Pons (tissue), 1 donor: ENCODE results near the gene SPATA31C1.
"Not testable (repeated sequence)": the region's sequence is repeated elsewhere in the genome, so short reads cannot be mapped to it uniquely, and the experiment has no call there.

Source experiments
- DNase-seq: peaks from one replicate; pipeline ENCODE4 v3.0.0-alpha.2; 2016; ENCODE audit warnings: low spot score

The SPATA31C1 gene

GRCh38 chr9:87917662-87918061, at the start of gene SPATA31C1:
Gene SPATA31C1 (plus strand): TSS chr9:87917962.
- DNase-seq: not testable (repeated sequence)

GRCh38 chr9:87868175-87868574, 49.6 kb upstream of the SPATA31C1 start:
- DNase-seq: no peak

GRCh38 chr9:87868635-87869034, 49.1 kb upstream of the SPATA31C1 start:
- DNase-seq: no peak

GRCh38 chr9:87869082-87869481, 48.7 kb upstream of the SPATA31C1 start:
- no peak for DNase-seq

- DNase-seq: no peak
These were observed 46.2 kb upstream of the SPATA31C1 start for GRCh38 chr9:87871425-87872078.

- no peak for DNase-seq
These were observed 45.6 kb upstream of the SPATA31C1 start for GRCh38 chr9:87872079-87872624.

DNA sequence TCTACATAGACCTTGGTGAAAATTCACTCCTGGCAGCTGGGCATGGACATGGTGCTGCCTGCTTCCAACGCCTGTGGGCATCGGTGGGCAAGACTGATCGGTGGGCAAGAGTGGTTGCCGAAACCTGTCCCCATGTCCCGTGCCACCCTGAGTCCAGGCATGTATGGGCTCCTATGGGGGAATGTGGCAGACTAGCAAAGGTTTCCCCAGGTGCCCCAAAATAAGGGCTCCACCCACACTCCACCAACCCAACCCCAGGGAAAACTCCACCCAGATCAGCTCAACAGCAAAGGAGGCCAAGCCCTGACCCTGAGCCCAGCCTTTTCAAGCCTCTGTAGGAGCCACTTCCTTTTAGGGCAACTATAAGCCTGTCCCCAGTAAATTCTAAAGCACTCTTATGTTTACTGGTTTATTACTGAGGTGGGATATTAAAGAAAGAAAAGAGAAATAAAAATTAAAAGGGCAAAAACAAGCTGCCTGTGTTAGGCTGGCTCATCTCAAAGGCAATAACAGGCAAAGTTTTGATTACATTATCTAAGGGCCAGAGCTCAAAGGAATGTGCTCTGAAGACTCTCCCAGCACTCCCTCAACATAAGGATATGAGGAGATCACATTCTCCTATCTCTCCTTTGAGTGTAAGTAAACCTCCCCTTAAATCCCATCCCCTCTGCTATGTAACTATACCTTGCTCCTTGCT, 44.0 kb upstream of the SPATA31C1 start:
- no peak for DNase-seq

- no peak for DNase-seq
These were observed 43.5 kb upstream of the SPATA31C1 start for GRCh38 chr9:87874304-87874623.

- no peak for DNase-seq
These were observed 42.7 kb upstream of the SPATA31C1 start for GRCh38 chr9:87875060-87875459.

- DNase-seq: no peak
These were observed 41.8 kb upstream of the SPATA31C1 start for GRCh38 chr9:87875831-87876545.

- DNase-seq: no peak
These were observed 41.1 kb upstream of the SPATA31C1 start for GRCh38 chr9:87876708-87877107.

DNA sequence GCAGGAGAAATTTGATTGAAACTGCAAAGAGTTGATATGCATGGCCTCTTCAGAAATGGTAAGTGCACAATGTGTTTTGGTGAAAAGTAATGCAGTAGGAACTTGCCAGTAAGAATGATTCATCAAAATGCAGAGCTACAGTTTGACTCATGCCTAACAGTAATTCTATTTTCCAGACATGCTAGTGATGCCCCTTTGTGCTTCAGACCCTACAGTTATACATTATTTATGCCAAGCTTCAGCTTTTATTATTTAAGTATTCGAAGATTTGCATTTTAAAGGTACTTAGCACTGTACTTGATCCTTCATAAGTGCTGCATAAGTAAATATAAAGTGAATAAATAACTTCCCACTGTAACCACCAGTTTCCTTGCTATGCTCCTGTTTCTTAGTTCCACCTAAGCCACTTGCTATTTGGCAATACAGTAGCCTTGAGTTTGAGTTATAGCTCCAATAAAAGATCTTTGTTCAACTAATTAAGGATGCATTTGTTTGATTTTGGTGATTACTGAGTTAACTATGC, 38.7 kb upstream of the SPATA31C1 start:
- DNase-seq: no peak

- DNase-seq: no peak
These were observed 37.6 kb upstream of the SPATA31C1 start for GRCh38 chr9:87880116-87880515.

- no peak for DNase-seq
These were observed 37.1 kb upstream of the SPATA31C1 start for GRCh38 chr9:87880683-87881082.

DNA sequence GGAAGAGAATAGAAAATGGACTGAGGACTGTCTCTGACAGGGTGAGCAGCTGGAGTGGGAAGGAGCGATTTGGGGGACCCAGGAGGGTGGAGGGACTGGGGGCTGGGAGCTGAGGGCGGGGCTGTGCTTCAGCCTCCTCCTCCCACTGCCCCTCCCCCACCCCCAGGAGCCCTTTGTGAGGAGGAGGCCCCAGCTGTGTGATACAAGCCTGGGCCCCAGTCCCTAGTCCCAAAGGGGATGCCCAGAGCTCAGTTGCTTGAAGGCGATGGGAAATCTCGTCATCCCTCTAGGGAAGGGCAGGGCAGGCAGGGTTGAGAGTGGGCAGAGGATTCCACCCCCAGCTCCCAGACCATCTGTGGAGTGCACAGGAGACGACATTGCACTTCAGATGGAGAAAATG, 35.1 kb upstream of the SPATA31C1 start, which contains the start of gene SPATA31E1:
Gene SPATA31E1 (plus strand): TSS at position 251 of the 400 bp plus-strand sequence. CDS start 15 bp downstream, at position 266.
- no peak for DNase-seq

DNA sequence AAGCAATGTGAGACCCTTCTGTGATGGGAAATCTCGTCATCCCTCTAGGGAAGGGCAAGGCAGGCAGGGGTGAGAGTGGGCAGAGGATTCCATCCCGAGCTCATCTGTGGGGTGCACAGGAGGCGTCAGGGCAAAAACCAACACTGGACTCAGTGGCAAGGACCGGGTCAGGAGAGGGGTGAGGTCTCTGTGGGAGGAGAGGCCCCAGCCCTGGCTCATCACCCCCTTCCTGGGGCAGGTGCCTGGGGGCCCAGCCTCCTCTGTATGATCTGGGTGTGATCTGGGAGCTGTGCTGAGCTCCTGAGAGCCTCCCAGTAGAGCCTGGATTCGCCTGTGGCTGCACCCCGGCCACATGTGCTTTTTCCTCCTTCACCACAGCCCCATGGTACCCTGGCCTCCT, 34.5 kb upstream of the SPATA31C1 start:
- no peak for DNase-seq

DNA sequence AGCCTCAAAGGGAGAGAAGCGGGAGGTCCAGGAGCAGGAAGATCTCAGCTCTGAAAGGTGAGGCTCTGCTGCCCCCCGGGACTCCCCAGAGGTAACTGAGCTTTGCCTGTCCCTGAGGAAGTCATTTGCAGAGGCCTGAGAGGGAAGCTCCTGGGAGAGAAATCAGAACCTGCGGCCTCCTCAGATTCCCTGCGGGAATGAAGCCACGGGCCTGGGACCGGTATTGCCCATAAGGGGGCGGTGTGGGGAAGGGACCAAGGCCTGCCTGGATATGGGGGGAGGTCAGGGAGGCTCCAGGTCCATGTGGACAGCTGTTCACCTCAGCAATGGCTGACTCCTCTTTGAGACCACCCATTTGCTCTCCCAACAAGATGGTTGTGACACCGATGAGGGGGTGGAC, 33.8 kb upstream of the SPATA31C1 start:
- no peak for DNase-seq

DNA sequence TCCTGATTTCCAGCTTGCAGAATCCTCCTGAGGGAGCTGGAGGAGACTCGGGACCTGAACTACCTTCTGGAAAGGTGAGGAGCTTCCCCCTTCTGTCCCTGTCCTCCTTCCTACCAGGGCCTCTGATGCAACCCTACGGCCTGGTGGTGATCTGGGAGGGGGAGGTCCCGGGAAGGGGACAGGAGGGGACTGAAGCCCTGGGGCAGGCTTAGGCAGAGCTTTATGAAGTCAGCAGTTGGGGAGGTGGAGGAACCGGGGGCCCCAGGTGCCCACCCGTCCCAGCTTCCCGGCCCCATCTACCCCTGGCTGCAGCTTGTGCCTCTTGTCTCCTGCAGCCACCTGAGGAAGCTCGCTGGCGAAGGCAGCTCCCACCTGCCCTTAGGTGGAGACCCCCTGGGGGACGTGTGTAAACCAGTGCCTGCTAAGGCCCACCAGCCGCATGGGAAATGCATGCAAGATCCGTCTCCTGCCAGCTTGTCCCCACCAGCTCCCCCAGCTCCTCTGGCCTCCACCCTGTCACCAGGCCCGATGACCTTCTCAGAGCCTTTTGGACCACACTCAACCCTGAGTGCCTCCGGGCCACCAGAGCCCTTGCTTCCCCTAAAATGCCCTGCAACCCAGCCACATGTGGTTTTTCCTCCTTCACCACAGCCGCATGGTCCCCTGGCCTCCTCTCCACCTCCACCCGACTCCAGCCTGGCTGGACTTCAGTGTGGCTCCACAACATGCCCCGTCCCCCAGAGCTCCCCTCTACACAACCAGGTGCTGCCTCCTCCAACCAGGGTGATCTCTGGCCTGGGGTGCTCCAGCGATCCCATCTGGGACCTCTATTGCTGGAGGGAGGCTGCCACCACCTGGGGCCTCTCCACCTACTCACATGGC, 32.9 kb upstream of the SPATA31C1 start:
- no peak for DNase-seq

DNA sequence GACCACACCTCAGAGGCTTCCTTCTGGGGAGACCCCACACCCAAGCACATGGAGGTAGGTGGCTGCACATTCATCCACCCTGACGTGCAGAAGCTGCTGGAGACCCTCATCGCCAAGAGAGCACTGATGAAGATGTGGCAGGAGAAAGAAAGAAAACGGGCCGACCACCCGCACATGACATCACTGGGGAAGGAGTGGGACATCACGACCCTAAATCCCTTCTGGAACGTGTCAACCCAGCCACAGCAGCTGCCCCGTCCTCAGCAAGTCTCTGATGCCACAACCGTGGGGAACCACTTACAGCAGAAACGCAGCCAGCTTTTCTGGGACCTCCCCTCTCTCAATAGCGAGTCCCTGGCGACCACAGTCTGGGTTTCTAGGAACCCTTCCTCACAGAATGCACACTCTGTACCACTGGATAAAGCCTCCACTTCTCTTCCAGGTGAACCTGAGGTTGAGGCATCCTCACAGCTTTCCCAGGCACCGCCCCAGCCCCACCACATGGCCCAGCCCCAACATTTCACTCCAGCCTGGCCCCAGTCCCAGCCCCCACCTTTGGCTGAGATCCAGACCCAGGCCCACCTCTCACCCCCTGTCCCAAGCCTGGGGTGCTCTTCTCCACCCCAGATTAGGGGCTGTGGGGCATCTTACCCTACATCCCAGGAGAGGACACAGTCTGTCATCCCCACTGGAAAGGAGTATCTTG, 32.1 kb upstream of the SPATA31C1 start:
- no peak for DNase-seq

DNA sequence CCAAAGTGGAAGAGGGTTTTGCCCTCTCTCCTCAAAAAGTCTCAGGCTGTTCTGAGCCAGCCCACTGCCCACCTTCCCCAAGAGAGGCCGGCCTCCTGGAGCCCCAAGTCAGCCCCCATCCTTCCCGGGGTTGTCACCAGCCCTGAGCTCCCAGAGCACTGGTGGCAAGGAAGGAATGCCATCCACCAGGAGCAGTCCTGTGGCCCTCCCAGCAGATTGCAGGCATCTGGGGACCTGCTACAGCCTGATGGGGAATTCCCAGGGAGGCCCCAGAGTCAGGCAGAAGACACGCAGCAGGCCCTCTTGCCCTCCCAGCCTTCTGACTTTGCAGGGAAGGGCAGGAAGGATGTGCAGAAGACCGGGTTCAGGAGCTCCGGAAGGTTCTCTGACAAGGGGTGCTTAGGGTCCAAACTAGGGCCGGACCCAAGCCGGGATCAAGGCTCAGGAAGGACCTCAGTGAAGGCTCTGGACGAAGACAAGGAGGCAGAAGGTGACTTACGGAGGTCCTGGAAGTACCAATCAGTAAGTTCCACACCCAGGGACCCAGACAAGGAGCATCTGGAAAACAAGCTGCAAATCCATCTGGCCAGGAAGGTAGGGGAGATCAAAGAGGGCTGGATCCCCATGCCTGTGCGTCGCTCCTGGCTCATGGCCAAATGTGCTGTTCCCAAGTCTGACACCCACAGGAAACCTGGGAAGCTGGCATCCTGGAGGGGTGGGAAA, 31.4 kb upstream of the SPATA31C1 start:
- DNase-seq: no peak
